Measurements from ENCODE around the gene CREB5. TPM values are rescaled to one million over a fixed set of nuclear protein-coding genes. Genes with fewer than 3 reads are reported as not detected.
A peak's percentile ranks its signal among the peaks of the same experiment; 100 is the strongest.

The CREB5 gene
- total and polyA plus RNA-seq, 2 experiments from 2014 or later: 2.4 to 4.4 TPM

GRCh38 chr7:28530175-28530802, 118.0 kb downstream of the CREB5 start:
- Mint-ChIP-seq H3K27me3 (ENCODE audit: insufficient read depth, low read depth, poor library complexity) (peaks cover 3% of the 10 kb centered on the region), H3K9me3 (peaks cover 5% of the 10 kb centered on the region; the same call in 2 of the 3 replicates), H3K4me1 (peaks cover 16% of the 10 kb centered on the region), H3K36me3 (ENCODE audit: low read depth) (peaks cover 4% of the 10 kb centered on the region; the same call in 2 of the 3 replicates), H3K27ac (no peak overlapping the region), H3K4me3 (no peak overlapping the region)
- Histone ChIP-seq H3K4me2 (0 out of 2 replicates have a peak overlapping the region, but pooled peaks have one; percentile 13), H2AFZ (peak overlapping the region; percentile 35), H3K27ac (ENCODE audit: low read depth) (no peak overlapping the region), H3K27me3 (ENCODE audit: insufficient read depth) (no peaks in the 10 kb centered on the region), H3F3A (replicated peaks; ENCODE audit: low read depth) (no peaks in the 10 kb centered on the region), H3K9me2 (ENCODE audit: insufficient read depth) (peaks cover 11% of the 10 kb centered on the region; the same call in 1 of the 2 replicates), H3K4me1 (ENCODE audit: insufficient read depth) (peaks cover 15% of the 10 kb centered on the region), H4K20me1 (replicated peaks; ENCODE audit: insufficient read depth) (no peaks in the 10 kb centered on the region), H3K4me3 (no peak overlapping the region), H3K79me2 (replicated peaks; ENCODE audit: insufficient read depth) (no peaks in the 10 kb centered on the region), H3K36me3 (ENCODE audit: insufficient read depth) (peaks cover 4% of the 10 kb centered on the region; the same call in 1 of the 2 replicates)
- DNase-seq (ENCODE audit: low spot score) (peak; percentile 43), ATAC-seq (peak; percentile 64)
- TF ChIP-seq ZNF462 (CRISPR knock-in tag; IDR thresholded peaks at IDR 0.05): 0 out of 2 replicates have a peak, but pooled peaks have one; percentile 19
- TF ChIP-seq ZNF114 (CRISPR knock-in tag; IDR thresholded peaks at IDR 0.05): no peak

GRCh38 chr7:28530803-28531175, 118.5 kb downstream of the CREB5 start:
- H3K4me1 ChIP-seq (ENCODE audit: insufficient read depth): peaks cover 15% of the 10 kb centered on the region
- no peaks in the 10 kb centered on the region for H4K20me1 ChIP-seq (replicated peaks; ENCODE audit: insufficient read depth)
- H3K4me2 ChIP-seq: no peak overlapping the region
- no peaks in the 10 kb centered on the region for H3K27me3 ChIP-seq (ENCODE audit: insufficient read depth)
- peak overlapping the region; percentile 35 for H2AFZ ChIP-seq
- peaks cover 5% of the 10 kb centered on the region; the same call in 2 of the 3 replicates for H3K9me3 Mint-ChIP-seq
- H3K36me3 Mint-ChIP-seq (ENCODE audit: low read depth): peaks cover 4% of the 10 kb centered on the region; the same call in 2 of the 3 replicates
- no peak overlapping the region for H3K27ac Mint-ChIP-seq
- H3K4me3 ChIP-seq: no peak overlapping the region
- no peaks in the 10 kb centered on the region for H3F3A ChIP-seq (replicated peaks; ENCODE audit: low read depth)
- H3K36me3 ChIP-seq (ENCODE audit: insufficient read depth): peaks cover 4% of the 10 kb centered on the region; the same call in 1 of the 2 replicates
- peaks cover 3% of the 10 kb centered on the region for H3K27me3 Mint-ChIP-seq (ENCODE audit: insufficient read depth, low read depth, poor library complexity)
- no peak overlapping the region for H3K27ac ChIP-seq (ENCODE audit: low read depth)
- peaks cover 16% of the 10 kb centered on the region for H3K4me1 Mint-ChIP-seq
- H3K9me2 ChIP-seq (ENCODE audit: insufficient read depth): peaks cover 11% of the 10 kb centered on the region; the same call in 1 of the 2 replicates
- H3K79me2 ChIP-seq (replicated peaks; ENCODE audit: insufficient read depth): no peaks in the 10 kb centered on the region
- no peak overlapping the region for H3K4me3 Mint-ChIP-seq
- no peak for ATAC-seq
- no peak for DNase-seq (ENCODE audit: low spot score)
- no peak for TF ChIP-seq ZNF114 (CRISPR knock-in tag; IDR thresholded peaks at IDR 0.05)
- TF ChIP-seq STAT1 (IDR thresholded peaks at IDR 0.05; ENCODE audit: unreplicated experiment): no peak
- no peak for TF ChIP-seq NANOG (IDR thresholded peaks at IDR 0.05; ENCODE audit: borderline replicate concordance)
- TF ChIP-seq CREB1 (CRISPR knock-in tag; IDR thresholded peaks at IDR 0.05; ENCODE audit: low read depth): no peak
- no peak for TF ChIP-seq CTCF (conservative IDR thresholded peaks at IDR 0.05; ENCODE audit: low read depth in 2 of 2)
- TF ChIP-seq POLR2AphosphoS5 (IDR thresholded peaks at IDR 0.05; ENCODE audit: low read depth): no peak
- TF ChIP-seq EZH2phosphoT487 (IDR thresholded peaks at IDR 0.05; ENCODE audit: unreplicated experiment): no peak
